ENCODE data around the gene MDN1. TPM values are rescaled to one million over a fixed set of nuclear protein-coding genes. Genes with fewer than 3 reads are reported as not detected.

MDN1 gene
- total RNA-seq, 2 donors from 2014 or later, result 85.4 to 145 TPM

DNA sequence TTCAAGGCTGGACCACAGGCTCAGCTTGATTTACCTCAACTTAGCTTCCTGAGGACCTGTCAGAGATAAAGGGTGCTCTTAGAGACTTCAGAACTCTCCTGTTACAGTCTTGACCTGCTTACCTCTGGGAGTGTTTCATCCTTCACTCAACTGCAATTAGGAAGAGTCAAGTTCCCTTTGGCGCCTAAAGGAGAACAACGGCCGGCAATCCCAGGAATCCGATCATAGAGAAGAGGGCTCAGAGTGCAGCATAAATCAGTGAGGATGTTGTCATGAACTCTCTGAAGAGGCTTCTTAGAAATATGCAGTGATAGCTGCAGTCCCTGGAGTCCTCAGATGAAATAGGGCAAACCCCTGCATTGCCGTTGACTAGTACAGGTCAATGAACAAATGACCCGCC, 217.4 kb downstream of the MDN1 start:
- Histone ChIP-seq H3K4me1 (ENCODE audit: control insufficient read depth, insufficient read depth, low read length) (peaks cover 18% of the 10 kb centered on the region), H3K36me3 (ENCODE audit: control insufficient read depth, insufficient read depth, low read length) (peaks cover 54% of the 10 kb centered on the region), H3K9me3 (ENCODE audit: control insufficient read depth, low read length) (no peaks in the 10 kb centered on the region), H3K4me3 (ENCODE audit: low read length) (no peak overlapping the region), H3K9ac (ENCODE audit: extremely low read depth, low read length, poor library complexity, severe bottlenecking) (no peak overlapping the region), H3K27ac (ENCODE audit: low read depth, low read length) (no peak overlapping the region), H3K27me3 (ENCODE audit: control insufficient read depth, insufficient read depth, low read length, poor library complexity, severe bottlenecking) (no peaks in the 10 kb centered on the region)
- no peak overlapping the region for H3K4me3 Mint-ChIP-seq
- TF ChIP-seq, protein P1, sequence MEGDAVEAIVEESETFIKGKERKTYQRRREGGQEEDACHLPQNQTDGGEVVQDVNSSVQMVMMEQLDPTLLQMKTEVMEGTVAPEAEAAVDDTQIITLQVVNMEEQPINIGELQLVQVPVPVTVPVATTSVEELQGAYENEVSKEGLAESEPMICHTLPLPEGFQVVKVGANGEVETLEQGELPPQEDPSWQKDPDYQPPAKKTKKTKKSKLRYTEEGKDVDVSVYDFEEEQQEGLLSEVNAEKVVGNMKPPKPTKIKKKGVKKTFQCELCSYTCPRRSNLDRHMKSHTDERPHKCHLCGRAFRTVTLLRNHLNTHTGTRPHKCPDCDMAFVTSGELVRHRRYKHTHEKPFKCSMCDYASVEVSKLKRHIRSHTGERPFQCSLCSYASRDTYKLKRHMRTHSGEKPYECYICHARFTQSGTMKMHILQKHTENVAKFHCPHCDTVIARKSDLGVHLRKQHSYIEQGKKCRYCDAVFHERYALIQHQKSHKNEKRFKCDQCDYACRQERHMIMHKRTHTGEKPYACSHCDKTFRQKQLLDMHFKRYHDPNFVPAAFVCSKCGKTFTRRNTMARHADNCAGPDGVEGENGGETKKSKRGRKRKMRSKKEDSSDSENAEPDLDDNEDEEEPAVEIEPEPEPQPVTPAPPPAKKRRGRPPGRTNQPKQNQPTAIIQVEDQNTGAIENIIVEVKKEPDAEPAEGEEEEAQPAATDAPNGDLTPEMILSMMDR (conservative IDR thresholded peaks at IDR 0.05), result no peak
- WGBS, 2 experiments (ENCODE audit: insufficient coverage in 1 of 2, insufficient read length in 1 of 2), result 93 to 96% methylated on average over 6 of the region's 6 CpGs
- no peak overlapping the region for H3K27ac Mint-ChIP-seq
- no peak for DNase-seq
- peaks cover 39% of the 10 kb centered on the region for H3K4me1 Mint-ChIP-seq
- H3K36me3 Mint-ChIP-seq (ENCODE audit: low read depth), result peaks cover 39% of the 10 kb centered on the region
- H3K27me3 Mint-ChIP-seq (ENCODE audit: insufficient read depth), result no peaks in the 10 kb centered on the region
- no peaks in the 10 kb centered on the region for H3K9me3 Mint-ChIP-seq

GRCh38 chr6:89599727-89600126, 219.9 kb downstream of the MDN1 start:
- peak overlapping the region; percentile 27 for H3K4me3 ChIP-seq (ENCODE audit: low read length)
- H3K27me3 ChIP-seq (ENCODE audit: control insufficient read depth, insufficient read depth, low read length, poor library complexity, severe bottlenecking), result no peaks in the 10 kb centered on the region
- no peak overlapping the region for H3K27ac ChIP-seq (ENCODE audit: low read depth, low read length)
- peaks cover 46% of the 10 kb centered on the region for H3K36me3 Mint-ChIP-seq (ENCODE audit: low read depth)
- H3K4me1 Mint-ChIP-seq, result peaks cover 39% of the 10 kb centered on the region
- no peaks in the 10 kb centered on the region for H3K9me3 ChIP-seq (ENCODE audit: control insufficient read depth, low read length)
- no peak overlapping the region for H3K9ac ChIP-seq (ENCODE audit: extremely low read depth, low read length, poor library complexity, severe bottlenecking)
- peak overlapping the region; percentile 74 for H3K27ac Mint-ChIP-seq
- no peaks in the 10 kb centered on the region for H3K27me3 Mint-ChIP-seq (ENCODE audit: insufficient read depth)
- peaks cover 18% of the 10 kb centered on the region for H3K4me1 ChIP-seq (ENCODE audit: control insufficient read depth, insufficient read depth, low read length)
- DNase-seq, result no peak
- H3K9me3 Mint-ChIP-seq, result no peaks in the 10 kb centered on the region
- WGBS, 2 experiments (ENCODE audit: insufficient coverage in 1 of 2, insufficient read length in 1 of 2), result 89 to 91% methylated on average over 5 to 7 of the region's 7 CpGs
- TF ChIP-seq, protein P1 (conservative IDR thresholded peaks at IDR 0.05), result no peak
- H3K36me3 ChIP-seq (ENCODE audit: control insufficient read depth, insufficient read depth, low read length), result peaks cover 57% of the 10 kb centered on the region
- H3K4me3 Mint-ChIP-seq, result no peak overlapping the region

- DNase-seq, result peak; percentile 60
- 73 to 79% methylated on average over 3 of the region's 3 CpGs for WGBS, 2 experiments (ENCODE audit: insufficient coverage in 1 of 2, insufficient read length in 1 of 2)
These were observed 221.6 kb downstream of the MDN1 start for GRCh38 chr6:89597988-89598387.

More at GRCh38 chr6:89597988-89598387, 221.6 kb downstream of the MDN1 start:
- no peak overlapping the region for H3K4me3 ChIP-seq (ENCODE audit: low read length)
- no peak overlapping the region for H3K27ac Mint-ChIP-seq
- H3K9ac ChIP-seq (ENCODE audit: extremely low read depth, low read length, poor library complexity, severe bottlenecking), result no peak overlapping the region
- H3K4me3 Mint-ChIP-seq, result no peak overlapping the region
- no peaks in the 10 kb centered on the region for H3K27me3 ChIP-seq (ENCODE audit: control insufficient read depth, insufficient read depth, low read length, poor library complexity, severe bottlenecking)
- H3K9me3 Mint-ChIP-seq, result no peaks in the 10 kb centered on the region
- no peaks in the 10 kb centered on the region for H3K27me3 Mint-ChIP-seq (ENCODE audit: insufficient read depth)
- H3K27ac ChIP-seq (ENCODE audit: low read depth, low read length), result no peak overlapping the region
- H3K36me3 Mint-ChIP-seq (ENCODE audit: low read depth), result peaks cover 50% of the 10 kb centered on the region
- H3K36me3 ChIP-seq (ENCODE audit: control insufficient read depth, insufficient read depth, low read length), result peaks cover 49% of the 10 kb centered on the region
- TF ChIP-seq, protein P1 (conservative IDR thresholded peaks at IDR 0.05), result no peak
- H3K4me1 Mint-ChIP-seq, result peaks cover 43% of the 10 kb centered on the region
- H3K9me3 ChIP-seq (ENCODE audit: control insufficient read depth, low read length), result no peaks in the 10 kb centered on the region
- peaks cover 18% of the 10 kb centered on the region for H3K4me1 ChIP-seq (ENCODE audit: control insufficient read depth, insufficient read depth, low read length)
